Body of pancreas (tissue), 4 donors: ENCODE data around the gene SLCO1A2.
"Not testable (repeated sequence)": the region's sequence is repeated elsewhere in the genome, so short reads cannot be mapped to it uniquely, and the experiment has no call there.

Experiments used
- CTCF ChIP-seq, 7 experiments: fragments of 450-650 bp in 4 of 7; fragments of 200-600 bp in 3 of 7; sonication (generic) in 3 of 7; IDR thresholded peaks; one replicate each; pipeline ENCODE4 v1.5.1; 2016 to 2019; ENCODE audit warnings: antibody characterized with exemption in 7 of 7
- POLR2A ChIP-seq, 3 donors: fragments of 450-650 bp; IDR thresholded peaks; one replicate each; pipeline ENCODE4 v1.6.1; 2016; ENCODE audit warnings: antibody characterized with exemption in 3 of 3, mild to moderate bottlenecking in 2 of 3

GRCh38 chr12:21381320-21381719, 46.6 kb upstream of the SLCO1A2 start:
- not testable (repeated sequence) for TF ChIP-seq CTCF, POLR2A (IDR thresholded peaks at IDR 0.05)
